ENCODE results near the gene SCD5.

Gene SCD5

GRCh38 chr4:82713856-82714255 is 84.7 kb downstream of the SCD5 start:
- Histone ChIP-seq H3K9me3 (no peaks in the 10 kb centered on the region), H3K27ac (no peak overlapping the region), H3K27me3 (no peaks in the 10 kb centered on the region), H3K4me3 (no peak overlapping the region), H3K4me1 (no peaks in the 10 kb centered on the region), H3K36me3 (no peaks in the 10 kb centered on the region)
- DNase-seq: no peak
- TF ChIP-seq, protein P1, sequence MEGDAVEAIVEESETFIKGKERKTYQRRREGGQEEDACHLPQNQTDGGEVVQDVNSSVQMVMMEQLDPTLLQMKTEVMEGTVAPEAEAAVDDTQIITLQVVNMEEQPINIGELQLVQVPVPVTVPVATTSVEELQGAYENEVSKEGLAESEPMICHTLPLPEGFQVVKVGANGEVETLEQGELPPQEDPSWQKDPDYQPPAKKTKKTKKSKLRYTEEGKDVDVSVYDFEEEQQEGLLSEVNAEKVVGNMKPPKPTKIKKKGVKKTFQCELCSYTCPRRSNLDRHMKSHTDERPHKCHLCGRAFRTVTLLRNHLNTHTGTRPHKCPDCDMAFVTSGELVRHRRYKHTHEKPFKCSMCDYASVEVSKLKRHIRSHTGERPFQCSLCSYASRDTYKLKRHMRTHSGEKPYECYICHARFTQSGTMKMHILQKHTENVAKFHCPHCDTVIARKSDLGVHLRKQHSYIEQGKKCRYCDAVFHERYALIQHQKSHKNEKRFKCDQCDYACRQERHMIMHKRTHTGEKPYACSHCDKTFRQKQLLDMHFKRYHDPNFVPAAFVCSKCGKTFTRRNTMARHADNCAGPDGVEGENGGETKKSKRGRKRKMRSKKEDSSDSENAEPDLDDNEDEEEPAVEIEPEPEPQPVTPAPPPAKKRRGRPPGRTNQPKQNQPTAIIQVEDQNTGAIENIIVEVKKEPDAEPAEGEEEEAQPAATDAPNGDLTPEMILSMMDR (IDR thresholded peaks at IDR 0.05): no peak
- intact Hi-C loops (cut with DNase I; ENCODE audit: low total_unique reads): no loop called here

- Histone ChIP-seq H3K27ac (no peak overlapping the region), H3K4me3 (no peak overlapping the region)
- intact Hi-C loops (cut with DNase I; ENCODE audit: low total_unique reads): no loop called here
These were observed 86.0 kb downstream of the SCD5 start for GRCh38 chr4:82712561-82712960.

GRCh38 chr4:82711158-82711785 is 87.3 kb downstream of the SCD5 start:
- Histone ChIP-seq H3K36me3 (no peaks in the 10 kb centered on the region), H3K4me1 (peaks cover 0 to 7% (median 0%) of the 10 kb centered on the region in 4 donors), H3K27me3 (no peaks in the 10 kb centered on the region), H3K9me3 (no peaks in the 10 kb centered on the region), H3K27ac (no peak overlapping the region), H3K4me3 (no peak overlapping the region)
- DNase-seq: no peak
- intact Hi-C loops (cut with DNase I; ENCODE audit: low total_unique reads): no loop called here
- TF ChIP-seq, protein P1 (IDR thresholded peaks at IDR 0.05): no peak

More at GRCh38 chr4:82712561-82712960, 86.0 kb downstream of the SCD5 start:
- DNase-seq: no peak
- H3K4me1 ChIP-seq: no peaks in the 10 kb centered on the region
- H3K27me3 ChIP-seq: no peaks in the 10 kb centered on the region
- TF ChIP-seq, protein P1 (IDR thresholded peaks at IDR 0.05): no peak
- no peaks in the 10 kb centered on the region for H3K36me3 ChIP-seq
- no peaks in the 10 kb centered on the region for H3K9me3 ChIP-seq

- peaks cover 0 to 8% (median 0%) of the 10 kb centered on the region in 4 donors for H3K4me1 ChIP-seq
- no peak for DNase-seq
These were observed 88.2 kb downstream of the SCD5 start for GRCh38 chr4:82710197-82710929.

GRCh38 chr4:82708982-82709381 is 89.6 kb downstream of the SCD5 start:
- no peaks in the 10 kb centered on the region for H3K27me3 ChIP-seq
- peaks cover 0 to 8% (median 0%) of the 10 kb centered on the region in 4 donors for H3K4me1 ChIP-seq
- H3K36me3 ChIP-seq: no peaks in the 10 kb centered on the region
- TF ChIP-seq, protein P1 (IDR thresholded peaks at IDR 0.05): no peak
- H3K4me3 ChIP-seq: no peak overlapping the region
- H3K9me3 ChIP-seq: no peaks in the 10 kb centered on the region
- intact Hi-C loops (cut with DNase I; ENCODE audit: low total_unique reads): no loop called here
- DNase-seq: no peak
- H3K27ac ChIP-seq: no peak overlapping the region

More at GRCh38 chr4:82710197-82710929, 88.2 kb downstream of the SCD5 start:
- no peaks in the 10 kb centered on the region for H3K36me3 ChIP-seq
- TF ChIP-seq, protein P1 (IDR thresholded peaks at IDR 0.05): no peak
- intact Hi-C loops (cut with DNase I; ENCODE audit: low total_unique reads): no loop called here
- no peaks in the 10 kb centered on the region for H3K9me3 ChIP-seq
- no peak overlapping the region for H3K27ac ChIP-seq
- H3K4me3 ChIP-seq: no peak overlapping the region
- H3K27me3 ChIP-seq: no peaks in the 10 kb centered on the region

All from tibial artery (tissue), 4 donors.